HG02885 (cell line): ENCODE data around the gene ACSF3.
"Not testable (repeated sequence)": the region's sequence is repeated elsewhere in the genome, so short reads cannot be mapped to it uniquely, and the experiment has no call there.

Experiments
- ATAC-seq: cut with Tn5 transposase; IDR thresholded peaks from one replicate; pipeline ENCODE4 v1.9.1; 2021; ENCODE audit warnings: mild to moderate bottlenecking; ENCODE audit not compliant: unreplicated experiment, poor library complexity

ACSF3 gene

DNA sequence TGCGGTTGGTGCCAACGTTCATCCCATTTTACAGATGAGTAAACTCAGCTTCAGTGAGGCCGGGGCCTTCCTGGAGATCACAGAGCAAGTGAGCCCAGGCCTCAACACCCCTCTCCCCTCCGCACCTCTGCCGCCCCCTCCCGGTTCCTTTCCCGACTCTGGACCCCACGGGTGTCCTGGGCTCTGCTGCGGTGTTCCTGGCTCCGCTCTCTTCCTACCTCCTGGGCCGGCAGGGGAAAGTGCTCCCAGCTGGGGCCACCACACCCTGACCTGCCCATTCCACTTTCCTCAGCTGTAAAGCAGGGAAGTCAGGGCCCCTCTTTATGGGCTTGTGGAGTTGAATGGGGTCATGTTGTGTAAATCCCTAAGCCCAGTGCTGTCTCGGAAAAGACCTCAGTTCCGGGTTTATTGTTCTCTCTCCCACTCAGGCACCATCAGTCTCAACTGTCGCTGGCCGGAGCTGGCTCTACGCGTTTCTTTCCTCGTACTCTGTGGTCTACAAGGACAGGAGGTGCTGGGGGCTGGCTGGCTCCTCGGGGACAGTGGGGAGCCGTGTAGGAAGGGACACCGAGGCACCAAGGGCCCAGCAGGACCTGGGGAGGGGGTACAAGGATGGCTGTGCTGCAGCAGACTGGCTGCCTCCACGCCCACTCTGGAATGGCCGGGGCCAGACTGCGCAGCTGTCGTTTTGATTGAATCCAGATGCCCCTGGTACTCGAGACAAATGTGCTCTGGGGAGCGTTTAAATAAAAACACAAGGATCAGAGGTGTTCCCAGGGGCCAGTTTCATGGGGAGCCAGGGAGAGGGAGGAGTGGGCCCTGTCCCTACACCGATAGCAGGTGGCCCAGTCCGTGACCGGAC lies 21.7 kb upstream of the ACSF3 start:
- no peak for ATAC-seq

DNA sequence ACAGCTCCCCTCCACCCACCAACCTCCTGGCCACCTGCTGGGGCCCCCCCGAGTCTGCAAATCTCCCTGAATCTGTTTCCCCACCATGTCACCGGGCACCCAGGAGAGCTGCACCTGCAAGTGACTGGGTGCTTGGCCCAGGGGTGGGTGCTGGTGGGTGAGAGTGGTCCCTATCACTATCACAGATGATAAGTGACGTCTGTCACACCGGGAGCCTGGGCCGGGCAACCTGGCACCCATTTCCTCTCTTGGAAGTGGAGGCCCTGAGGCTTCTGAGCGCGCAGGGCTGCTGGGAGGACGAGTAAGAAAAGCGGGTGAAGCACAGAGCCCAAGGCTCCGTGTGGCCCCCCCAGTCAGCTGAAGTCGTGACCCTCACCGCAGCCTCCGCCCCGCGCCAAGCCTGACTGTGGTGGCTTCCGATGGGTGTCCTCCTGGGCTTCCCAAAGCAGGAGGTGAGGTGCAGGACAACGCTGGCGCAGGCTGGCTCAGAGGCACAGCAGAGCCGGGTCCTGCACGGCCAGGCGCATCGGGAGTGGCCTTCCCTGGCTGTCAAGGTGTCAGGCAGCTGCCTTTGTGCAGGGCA lies 21.0 kb upstream of the ACSF3 start:
- ATAC-seq = no peak

DNA sequence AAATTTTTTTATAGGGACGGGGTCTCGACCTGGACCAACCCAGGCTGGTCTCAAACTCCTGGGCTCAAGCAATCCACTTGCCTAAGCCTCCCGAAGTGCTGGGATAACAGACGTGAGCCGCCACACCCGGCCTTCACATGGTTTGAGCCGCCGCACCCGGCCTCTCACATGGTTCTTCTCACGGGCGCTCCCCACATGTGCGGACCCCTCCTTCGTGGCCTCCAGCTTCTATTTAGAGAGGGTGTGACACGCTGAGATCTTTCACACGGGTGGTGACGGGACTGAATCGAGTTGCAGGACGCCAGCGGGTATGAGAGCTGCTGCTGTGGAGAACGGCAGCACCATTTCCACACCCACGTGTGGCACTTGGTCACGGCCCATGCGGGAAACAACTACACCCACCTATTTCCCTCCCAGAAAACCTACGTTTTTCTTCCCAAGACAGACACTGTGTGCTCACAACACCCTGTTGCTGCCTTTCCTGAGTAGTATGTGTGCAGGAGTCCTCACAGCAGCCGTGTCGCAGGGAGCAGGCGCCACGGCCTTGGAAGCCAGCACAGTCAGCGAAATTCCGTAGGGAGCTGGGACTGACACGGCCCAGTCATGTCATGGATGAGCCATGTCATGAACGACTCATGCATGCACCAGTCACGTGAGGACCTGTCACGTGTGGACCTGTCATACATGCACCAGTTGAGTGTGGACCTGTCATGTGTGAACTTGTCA lies 20.1 kb upstream of the ACSF3 start:
- no peak for ATAC-seq

DNA sequence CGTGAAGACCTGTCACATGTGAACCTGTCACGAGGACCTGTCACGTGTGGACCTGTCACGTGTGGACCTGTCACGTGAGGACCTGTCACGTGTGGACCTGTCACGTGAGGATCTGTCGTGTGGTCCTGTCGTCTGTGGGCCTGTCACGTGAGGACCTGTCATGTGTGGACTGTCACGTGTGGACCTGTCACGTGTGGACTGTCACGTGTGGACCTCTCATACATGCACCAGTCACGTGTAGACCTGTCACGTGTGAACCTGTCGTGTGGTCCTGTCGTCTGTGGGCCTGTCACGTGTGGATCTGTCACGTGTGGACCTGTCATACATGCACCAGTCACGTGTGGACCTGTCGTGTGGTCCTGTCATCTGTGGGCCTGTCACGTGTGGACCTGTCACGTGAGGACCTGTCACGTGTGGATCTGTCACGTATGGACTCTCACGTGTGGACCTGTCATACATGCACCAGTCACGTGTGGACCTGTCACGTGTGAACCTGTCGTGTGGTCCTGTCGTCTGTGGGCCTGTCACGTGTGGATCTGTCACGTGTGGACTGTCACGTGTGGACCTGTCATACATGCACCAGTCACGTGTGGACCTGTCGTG lies 19.5 kb upstream of the ACSF3 start:
- not testable (repeated sequence) for ATAC-seq

DNA sequence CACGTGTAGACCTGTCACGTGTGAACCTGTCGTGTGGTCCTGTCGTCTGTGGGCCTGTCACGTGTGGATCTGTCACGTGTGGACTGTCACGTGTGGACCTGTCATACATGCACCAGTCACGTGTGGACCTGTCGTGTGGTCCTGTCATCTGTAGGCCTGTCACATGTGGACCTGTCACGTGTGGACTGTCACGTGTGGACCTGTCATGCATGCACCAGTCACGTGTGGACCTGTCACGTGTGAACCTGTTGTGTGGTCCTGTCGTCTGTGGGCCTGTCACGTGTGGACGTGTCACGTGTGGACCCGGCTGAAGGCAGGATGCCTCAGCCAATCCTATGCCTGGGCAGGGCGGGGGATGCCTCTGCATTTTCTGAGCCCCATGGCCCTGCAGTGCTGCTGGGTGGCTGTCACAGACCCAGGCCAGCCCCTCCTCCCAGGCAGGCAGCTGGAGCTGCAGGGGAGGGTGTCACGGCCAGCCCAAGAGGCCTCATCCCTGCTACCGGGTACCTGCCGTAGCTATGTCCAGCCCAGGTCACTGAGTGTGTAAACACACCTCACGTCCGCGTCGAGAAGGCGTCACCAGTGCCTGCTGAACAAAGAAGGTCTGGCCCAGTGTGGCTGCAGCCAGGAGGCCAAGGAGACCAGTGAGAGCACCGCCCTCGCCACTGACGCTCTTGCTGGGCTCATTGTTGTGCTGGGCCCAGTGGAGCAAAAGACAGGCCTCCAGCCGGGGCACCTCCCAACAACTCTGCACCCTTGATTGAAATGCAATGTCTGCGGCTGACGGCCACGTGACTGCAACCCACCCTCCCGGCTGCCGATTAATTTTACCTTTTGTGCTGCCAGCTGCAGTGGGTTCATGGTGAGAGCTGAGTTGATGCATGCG lies 18.6 kb upstream of the ACSF3 start:
- no peak for ATAC-seq

DNA sequence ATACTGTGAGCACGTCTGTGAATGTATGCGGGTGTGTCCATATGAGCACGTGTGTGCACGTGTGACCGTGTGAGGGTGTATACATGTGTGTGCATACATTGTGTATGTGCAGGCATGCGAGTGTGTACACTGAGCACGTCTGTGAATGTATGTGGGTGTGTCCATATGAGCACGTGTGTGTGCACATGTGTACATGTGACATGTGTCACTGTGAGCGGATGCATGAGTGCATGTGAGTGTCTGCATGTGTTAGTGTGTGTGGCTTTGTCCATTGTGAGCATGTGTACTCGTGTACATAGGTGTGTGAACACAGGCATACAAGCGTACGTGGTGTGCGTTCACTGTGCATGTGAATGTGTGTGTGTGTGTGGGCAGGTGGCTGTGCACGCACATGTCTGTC lies 17.5 kb upstream of the ACSF3 start:
- no peak for ATAC-seq

DNA sequence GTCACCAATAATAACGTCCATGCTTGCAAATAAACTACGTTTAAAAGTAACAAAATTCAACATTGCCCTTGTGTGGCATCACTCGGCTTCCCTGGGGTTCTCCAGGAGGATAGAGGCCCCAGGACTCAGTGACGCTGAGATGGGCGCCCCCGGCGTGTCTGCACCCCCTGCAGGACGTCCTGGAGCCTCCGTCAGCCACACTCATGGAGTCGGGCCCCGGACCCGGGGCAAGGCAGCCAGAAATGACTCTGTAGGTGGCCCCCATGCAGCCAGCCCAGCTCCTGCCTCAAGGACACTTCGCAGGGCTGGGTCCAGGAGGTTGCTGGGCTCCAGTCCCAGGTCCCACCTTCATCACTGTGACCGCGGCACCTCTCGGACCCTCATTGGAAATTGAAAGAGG lies 16.6 kb upstream of the ACSF3 start:
- ATAC-seq = no peak

DNA sequence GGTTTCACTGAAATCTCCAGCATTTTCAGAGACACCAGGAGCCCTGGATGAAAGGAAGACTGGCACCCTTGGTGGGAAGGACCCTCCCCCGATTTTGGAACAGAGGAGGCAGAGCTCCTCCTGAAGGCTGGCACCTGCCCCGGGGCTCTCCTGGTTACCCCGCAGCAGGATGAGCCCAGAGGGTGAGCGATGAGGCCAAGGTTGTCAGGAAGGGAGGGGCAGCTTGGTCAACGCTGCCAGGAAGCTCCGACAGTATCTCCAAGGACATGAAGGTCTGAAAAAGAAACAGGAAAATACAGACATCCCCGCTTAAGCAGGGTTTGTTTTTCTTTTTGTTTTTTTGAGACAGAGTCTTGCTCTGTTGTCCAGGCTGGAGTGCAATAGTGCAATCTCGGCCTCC lies 15.5 kb upstream of the ACSF3 start:
- no peak for ATAC-seq

DNA sequence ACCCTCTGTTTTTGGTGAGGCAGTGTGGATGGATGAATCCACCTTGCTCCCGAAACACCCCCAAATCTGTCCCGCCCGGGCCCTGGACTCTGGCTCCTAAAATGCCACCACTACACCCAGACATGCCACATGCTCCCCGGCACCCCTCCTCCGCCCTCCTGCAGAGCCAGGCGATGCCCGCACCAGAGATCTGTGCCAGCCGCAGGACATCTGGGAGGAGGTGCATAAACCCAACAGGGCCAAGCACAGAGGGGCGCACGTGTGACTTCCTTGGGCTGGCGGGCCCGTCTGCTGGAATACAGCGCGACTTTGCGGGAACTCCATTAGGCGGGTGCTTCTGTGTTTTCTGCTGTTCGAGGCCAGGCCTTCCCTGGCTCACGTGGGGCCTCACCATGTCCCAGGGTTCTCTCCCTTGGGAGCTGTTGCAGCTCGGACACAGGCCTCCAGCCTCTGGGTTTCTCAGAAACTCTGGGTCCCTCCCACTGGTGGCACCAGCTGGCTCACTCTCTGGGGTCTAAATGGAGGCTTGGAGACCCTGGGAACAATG lies 14.1 kb upstream of the ACSF3 start:
- no peak for ATAC-seq

DNA sequence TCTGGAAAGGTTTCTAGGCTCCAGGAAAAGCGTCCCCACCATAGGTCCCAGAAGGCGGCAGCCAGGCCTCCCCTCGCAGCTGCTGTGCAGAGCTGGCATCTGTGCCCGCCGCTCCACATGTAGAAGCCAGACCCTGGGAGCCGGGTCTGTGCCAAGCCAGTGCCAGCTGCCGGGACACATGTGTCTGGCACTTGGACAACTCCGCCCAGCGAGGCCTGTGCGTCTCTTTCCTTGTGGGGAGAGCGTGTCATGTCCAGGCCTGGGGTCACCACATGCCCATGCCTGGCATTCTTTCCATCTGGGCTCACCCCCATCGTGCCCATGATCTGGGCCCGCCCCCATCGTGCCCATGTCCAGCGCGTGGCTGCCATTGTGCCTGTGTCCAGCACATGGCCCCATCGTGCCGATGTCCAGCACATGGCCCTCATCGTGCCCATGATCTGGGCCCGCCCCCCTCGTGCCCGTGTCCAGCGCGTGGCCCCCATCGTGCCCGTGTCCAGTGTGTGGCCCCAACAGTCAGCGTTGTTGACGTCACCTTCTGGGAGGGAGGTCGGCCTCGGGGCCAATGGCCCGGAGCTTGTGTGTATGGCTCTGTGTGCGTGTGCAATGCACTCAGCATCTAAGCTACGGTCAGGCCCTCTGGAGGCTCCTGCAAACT lies 13.3 kb upstream of the ACSF3 start:
- no peak for ATAC-seq

DNA sequence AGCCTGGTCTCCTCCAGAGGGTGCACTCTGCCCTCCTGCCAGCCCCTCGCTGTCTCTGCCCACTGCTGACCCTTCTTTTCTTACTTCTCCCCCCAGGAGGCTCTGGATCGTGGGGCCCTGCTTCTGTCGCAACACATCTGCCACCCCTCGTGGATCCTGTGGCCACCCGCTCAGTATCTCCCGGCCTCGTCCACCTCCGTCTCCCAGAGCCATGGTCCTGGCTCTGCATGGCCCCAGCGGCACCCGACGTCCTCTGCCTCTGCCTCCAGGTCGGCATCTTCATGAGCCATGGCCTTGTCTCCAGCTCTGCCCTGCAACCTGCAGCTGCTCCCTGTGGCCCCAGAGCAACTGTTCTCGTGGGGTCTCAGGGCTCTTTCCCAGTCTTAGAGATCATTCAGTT lies 12.1 kb upstream of the ACSF3 start:
- no peak for ATAC-seq

DNA sequence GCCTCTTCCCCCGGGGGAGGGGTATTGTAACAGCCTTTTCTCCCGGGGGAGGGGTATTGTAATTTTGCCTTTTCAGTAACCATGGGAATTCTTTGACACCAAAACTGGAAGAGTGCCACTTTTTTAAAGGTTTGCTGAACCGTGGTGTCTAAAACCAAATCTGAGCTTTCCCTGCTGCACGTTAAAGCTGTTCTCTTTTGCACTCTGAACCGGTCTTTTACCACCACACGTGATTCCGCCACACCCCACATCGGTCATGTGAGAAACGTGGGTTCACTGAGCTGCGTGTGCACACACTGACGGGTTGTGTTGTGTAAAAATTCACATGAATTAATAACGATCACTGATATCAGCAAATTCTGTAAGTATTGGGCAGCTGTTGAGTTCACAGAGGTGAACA lies 9.2 kb upstream of the ACSF3 start:
- ATAC-seq = no peak

DNA sequence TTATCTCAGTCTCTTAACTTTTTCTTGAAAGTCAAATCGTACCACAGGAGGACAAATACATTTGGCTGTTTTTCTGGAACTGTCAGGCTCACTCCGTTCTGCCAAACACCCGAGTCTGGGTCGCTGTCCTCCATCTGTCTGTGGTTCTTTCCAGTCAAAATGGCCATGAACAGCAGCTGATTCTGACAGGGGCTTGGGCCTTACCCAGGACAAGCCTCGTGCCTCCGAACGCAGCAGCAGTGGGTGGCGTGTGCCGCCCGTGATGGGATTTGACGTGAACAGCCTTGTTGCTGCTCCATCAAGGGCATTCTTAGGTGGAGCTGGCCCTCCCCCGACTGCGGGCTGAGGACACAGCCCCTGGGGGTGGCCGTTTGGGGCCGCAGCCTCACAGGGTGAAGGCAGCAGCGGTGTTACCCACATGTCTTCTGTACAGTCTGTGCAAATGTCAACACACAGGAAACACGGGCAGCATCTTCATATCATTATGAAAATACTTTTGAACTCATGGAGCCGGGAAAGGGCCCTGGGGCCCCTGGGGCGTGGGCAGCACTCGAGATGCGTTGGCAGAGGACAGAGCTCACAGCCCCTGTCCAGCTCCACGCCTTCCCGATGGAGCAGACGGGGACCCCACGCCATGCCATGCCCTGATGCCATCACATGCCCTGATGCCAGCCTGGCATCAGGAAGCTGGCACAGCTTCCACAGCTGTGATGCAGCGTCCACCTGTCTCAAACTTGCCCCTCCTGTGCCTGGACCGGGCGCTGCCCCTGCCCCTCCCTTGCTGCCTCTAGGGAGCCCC lies 8.6 kb upstream of the ACSF3 start:
- no peak for ATAC-seq

DNA sequence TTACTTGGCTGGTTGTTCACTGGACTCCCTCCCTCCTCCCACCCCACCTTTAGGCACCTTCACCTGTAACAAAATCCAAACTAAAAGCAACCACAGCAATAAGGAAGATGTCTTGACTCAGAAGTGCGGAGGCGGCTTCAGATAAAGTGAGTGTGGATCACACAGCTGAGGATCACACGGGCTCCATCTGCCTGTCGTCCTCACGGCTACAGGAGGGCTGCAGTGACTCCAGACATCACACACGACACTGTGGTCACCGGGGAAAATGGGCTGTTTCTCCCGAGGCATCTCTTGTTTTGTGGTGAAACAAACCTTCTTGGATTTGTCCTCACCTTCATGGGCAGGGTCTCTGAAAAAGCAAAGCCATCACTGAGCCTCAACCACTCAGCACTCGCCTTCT lies 7.9 kb upstream of the ACSF3 start:
- no peak for ATAC-seq

DNA sequence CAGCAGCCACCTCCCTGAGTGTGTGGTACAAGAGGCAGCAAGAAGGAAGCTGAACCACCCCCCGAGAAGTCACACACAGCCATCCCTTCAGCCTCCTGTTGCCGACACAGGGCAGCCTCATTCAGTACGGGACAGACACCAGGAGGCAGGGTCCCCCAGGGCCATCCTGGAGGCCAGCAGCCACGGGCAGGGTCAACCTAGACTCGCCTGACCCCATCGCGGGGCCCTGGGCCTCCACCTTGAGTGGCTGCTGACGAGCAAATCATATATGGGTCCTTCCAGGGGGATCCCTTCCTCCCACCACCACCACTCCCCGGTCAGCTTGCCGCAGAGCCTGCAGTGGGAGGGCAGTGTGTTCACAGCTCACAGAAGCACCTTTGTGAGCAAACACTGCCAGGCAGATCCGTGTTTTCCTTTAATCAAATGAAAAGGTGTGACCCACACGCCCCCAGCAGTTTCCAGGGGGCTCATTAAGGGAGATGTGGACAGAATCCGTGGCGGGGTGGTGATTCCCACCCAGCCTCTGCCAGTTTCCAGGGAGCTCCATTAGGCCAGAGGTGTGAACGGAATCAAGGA lies 5.6 kb upstream of the ACSF3 start:
- ATAC-seq = no peak

DNA sequence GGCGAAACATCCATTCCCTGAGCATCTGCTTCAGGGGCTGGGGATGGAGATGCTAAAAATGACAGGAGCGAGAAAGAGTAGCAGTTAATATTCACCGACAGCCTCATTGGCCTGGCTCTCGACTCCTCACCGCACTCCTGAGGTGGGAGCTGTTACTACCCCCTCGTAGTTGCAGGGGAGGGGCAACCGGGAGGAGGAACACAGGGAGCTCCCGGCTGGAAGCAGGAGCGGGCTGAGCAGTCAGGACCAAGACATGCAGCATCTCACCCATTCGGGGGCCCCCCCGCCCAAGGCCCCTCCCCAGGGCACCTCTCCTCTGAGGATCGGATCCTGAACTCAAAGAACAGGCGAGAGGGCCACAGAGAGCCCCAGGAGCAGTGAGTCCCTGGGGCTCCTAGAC lies 4.5 kb upstream of the ACSF3 start:
- ATAC-seq = no peak

DNA sequence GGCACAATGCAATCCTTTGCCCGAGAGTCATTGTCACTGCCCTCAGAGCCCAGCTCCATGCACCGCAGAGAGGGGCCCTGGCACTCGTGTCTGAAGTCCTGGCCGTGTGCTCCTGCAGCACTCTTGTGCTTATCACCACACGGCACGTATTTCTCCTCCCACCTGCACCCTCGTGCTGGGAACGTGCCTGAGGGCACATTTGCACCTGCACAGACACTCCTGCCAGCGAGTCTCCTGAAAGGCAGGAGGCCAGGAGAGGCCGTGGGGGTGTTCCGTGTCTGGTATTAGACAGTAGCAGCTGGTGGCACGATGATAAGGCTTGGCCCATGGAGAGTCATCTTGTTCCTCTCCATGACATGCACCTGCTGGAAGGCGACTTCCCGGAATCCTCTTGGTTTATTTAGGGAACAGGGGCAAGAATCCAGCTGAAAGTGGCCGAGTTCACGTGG lies 3.4 kb upstream of the ACSF3 start:
- ATAC-seq = no peak
